Astrocyte of the spinal cord (primary cell): ENCODE measurements around the gene STOML2.
A peak's percentile ranks its signal among the peaks of the same experiment; 100 is the strongest.

Source experiments
- DNase-seq: peaks from one replicate; pipeline ENCODE4 v3.0.0; 2011; ENCODE audit warnings: low read depth, low spot score
- H3K4me3 ChIP-seq: 2 replicates; pipeline ENCODE4 v1.5.1; 2011; ENCODE audit warnings: low read depth, mild to moderate bottlenecking, low read length, moderate library complexity
- in situ Hi-C: cut with HindIII; loops from 2 replicates; pipeline ENCODE4 v1.10.0; 2017; ENCODE audit warnings: low sequenced_read_pairs
- TF ChIP-seq, protein P1 (sequence below): IDR thresholded peaks from 2 replicates; pipeline ENCODE4 v1.5.1; 2012; ENCODE audit warnings: low read depth, mild to moderate bottlenecking, low read length, inconsistent platforms

STOML2 gene

GRCh38 chr9:35116898-35117551, 14.1 kb upstream of the STOML2 start:
- in situ Hi-C loops = no loop called here
- peak overlapping the region; percentile 88 for H3K4me3 ChIP-seq
- TF ChIP-seq, protein P1, sequence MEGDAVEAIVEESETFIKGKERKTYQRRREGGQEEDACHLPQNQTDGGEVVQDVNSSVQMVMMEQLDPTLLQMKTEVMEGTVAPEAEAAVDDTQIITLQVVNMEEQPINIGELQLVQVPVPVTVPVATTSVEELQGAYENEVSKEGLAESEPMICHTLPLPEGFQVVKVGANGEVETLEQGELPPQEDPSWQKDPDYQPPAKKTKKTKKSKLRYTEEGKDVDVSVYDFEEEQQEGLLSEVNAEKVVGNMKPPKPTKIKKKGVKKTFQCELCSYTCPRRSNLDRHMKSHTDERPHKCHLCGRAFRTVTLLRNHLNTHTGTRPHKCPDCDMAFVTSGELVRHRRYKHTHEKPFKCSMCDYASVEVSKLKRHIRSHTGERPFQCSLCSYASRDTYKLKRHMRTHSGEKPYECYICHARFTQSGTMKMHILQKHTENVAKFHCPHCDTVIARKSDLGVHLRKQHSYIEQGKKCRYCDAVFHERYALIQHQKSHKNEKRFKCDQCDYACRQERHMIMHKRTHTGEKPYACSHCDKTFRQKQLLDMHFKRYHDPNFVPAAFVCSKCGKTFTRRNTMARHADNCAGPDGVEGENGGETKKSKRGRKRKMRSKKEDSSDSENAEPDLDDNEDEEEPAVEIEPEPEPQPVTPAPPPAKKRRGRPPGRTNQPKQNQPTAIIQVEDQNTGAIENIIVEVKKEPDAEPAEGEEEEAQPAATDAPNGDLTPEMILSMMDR = peak; percentile 94
- peak; percentile 91 for DNase-seq

DNA sequence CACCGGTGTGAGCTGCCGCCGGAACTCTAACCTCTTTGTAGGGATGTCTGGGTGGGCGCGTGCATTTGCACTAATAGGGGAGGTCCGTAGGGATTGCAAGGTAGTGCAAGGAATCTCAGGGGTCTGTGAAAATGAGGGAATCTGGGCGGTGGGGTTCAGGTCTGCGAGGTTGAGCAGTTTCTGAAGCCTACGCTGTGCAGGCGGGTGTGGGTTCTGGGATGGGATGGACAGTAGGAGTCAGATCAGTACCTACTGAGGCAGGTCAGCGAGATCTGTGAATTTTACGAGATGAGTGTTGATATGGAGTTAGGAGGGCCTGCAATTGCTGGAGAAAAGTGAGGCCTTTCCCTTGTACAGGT, 13.6 kb upstream of the STOML2 start:
- in situ Hi-C loops = no loop called here
- DNase-seq = no peak
- TF ChIP-seq, protein P1 = no peak
- H3K4me3 ChIP-seq = peak overlapping the region; percentile 88

DNA sequence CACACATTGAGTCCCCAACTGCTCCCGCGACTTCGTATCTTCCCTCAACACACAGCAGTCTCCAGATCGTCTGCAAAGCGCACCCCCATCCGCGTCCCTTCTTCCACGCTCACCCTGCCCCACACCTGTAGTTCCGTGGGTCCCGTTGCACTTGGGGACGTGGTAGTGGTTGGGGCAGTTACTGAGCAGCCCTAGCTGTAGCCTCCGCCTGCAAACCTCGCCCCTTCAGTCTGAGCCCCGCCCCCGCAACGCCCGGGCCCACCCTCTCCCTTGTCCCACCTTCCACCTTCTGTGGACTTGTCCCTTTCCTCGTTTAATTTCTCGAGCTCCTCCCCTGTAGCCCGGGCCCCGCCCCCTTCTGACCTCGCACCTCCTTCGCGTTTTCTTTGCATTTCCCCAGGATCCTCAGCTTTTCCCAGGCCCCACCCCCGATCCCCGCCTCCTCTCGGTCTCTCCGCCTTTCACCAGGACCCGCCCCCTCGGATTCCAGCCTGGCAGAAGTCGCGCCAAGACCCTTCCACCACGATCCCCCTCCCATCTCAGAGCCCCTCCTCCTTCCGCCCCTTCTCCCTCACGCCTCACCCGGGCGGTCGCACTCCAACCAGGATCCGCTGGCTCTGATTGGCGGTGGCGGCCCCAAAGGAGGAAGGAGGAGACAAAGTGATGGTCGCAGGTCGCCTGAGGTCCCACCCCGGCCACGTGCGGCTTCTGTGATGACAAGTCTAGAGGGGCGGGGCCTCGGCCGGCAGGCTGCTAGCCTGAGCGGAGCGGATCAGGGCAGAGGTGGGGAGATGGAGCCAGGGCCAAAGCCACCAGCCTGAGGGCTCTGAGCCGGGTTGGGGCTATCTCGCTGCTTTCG, 13.0 kb upstream of the STOML2 start, which contains the start of gene ATOSB:
TSS of gene ATOSB (minus strand) at position 183 of the 859 bp plus-strand sequence. CDS start 7,588 bp downstream, outside the sequence.
- in situ Hi-C loops = no loop called here
- peak; percentile 98 for DNase-seq
- H3K4me3 ChIP-seq = peak within 1 kb of the TSS; percentile 88
- TF ChIP-seq, protein P1 = no peak

DNA sequence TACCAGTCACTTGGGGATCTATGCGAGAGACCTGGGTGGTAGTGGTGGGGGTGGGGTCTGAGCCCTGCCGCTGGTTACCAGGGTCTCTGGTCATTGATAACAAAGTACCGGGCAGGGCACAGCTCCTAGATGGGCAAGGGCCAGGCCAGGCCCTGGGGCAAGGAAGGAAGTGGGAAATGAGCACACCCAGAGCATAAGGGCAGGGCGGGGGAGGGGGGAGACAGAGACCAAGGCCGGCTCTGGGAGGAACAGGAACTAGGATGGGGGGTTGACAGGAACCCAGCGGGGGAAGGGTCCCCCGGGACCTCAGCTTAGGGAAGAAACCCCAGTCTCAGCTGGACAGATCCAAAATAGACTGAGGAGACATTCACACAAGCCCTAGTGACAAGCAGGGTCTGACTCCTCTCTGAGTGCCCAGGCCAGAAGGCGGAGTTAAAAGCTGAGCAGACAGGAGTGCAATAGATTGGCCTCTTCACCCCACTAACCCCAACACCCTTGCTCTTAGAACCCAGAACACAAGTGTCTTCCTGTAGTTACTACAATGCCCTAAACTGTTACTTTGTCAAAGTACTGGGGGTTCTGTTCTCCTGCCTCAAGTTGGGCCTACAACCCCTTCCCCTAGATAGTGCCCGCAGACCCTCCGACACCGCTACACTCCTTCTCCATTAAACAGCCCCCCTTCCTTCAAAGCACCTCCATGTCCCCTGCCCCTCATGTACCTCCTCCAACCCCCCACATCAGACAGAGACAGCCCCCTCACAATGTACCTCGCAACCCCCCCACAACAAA, 12.1 kb upstream of the STOML2 start:
- in situ Hi-C loops = no loop called here

GRCh38 chr9:35114113-35114839, 11.3 kb upstream of the STOML2 start:
- TF ChIP-seq, protein P1 = no peak
- peak overlapping the region; percentile 88 for H3K4me3 ChIP-seq
- in situ Hi-C loops = no loop called here
- peak; percentile 97 for DNase-seq

More for the DNA sequence above, 12.1 kb upstream of the STOML2 start:
- peak overlapping the region; percentile 88 for H3K4me3 ChIP-seq
- DNase-seq = peak; percentile 27
- TF ChIP-seq, protein P1 = no peak
